ENCODE data around the gene ARHGEF38.

- TF ChIP-seq CTCF (IDR thresholded peaks at IDR 0.05; ENCODE audit: insufficient read depth, low read depth, low read length) (no peak), EZH2 (IDR thresholded peaks at IDR 0.05; ENCODE audit: insufficient read depth, low read length) (no peak)
Observed at GRCh38 chr4:105623099-105623498, 70.7 kb downstream of the ARHGEF38 start.

Data from astrocyte (in vitro differentiated cells and primary cell).